Testis (tissue), 2 donors: Measurements from ENCODE around the gene RARRES2.

ENCODE experiments used
- CTCF ChIP-seq, 3 experiments: fragments of 450-650 bp in 2 of 3; fragments of 200-600 bp in 1 of 3; sonication (generic) in 1 of 3; IDR thresholded peaks; one replicate each; pipeline ENCODE4 v1.5.1; 2016 to 2019; ENCODE audit warnings: antibody characterized with exemption in 3 of 3, mild to moderate bottlenecking in 2 of 3, moderate library complexity in 1 of 3
- POLR2A ChIP-seq: fragments of 450-650 bp; IDR thresholded peaks from one replicate; pipeline ENCODE4 v1.6.1; 2017; ENCODE audit warnings: antibody characterized with exemption, mild to moderate bottlenecking, moderate library complexity

GRCh38 chr7:150332852-150333635, 8.4 kb downstream of the RARRES2 start:
- TF ChIP-seq CTCF (IDR thresholded peaks at IDR 0.05) (no peak), POLR2A (no peak)
